Measurements from ENCODE around the gene VPS33A. TPM values are rescaled to one million over a fixed set of nuclear protein-coding genes. Genes with fewer than 3 reads are reported as not detected.
"Not testable (repeated sequence)": the region's sequence is repeated elsewhere in the genome, so short reads cannot be mapped to it uniquely, and the experiment has no call there.

VPS33A gene
- total RNA-seq, 1 donor from 2014 or later, result 26.8 TPM

DNA sequence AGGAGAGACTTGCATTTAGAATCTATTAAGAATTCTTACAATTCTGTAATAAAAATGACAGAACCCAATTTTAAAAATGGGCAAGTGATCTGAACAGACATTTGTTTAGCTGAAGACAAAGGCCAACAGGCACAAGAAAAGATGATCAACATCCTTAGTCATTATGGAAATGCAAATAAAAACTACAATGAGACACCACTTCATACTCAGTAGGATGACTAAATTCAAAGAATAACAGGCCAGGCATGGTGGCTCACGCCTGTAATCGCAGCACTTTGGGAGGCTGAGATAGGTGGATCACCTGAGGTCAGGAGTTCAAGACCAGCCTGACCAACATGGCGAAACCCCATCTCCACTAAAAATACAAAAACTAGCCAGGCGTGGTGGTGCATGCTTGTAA, 7.8 kb downstream of the VPS33A start:
- not testable (repeated sequence) for DNase-seq (ENCODE audit: extremely low read depth, low read depth, low spot score)

DNA sequence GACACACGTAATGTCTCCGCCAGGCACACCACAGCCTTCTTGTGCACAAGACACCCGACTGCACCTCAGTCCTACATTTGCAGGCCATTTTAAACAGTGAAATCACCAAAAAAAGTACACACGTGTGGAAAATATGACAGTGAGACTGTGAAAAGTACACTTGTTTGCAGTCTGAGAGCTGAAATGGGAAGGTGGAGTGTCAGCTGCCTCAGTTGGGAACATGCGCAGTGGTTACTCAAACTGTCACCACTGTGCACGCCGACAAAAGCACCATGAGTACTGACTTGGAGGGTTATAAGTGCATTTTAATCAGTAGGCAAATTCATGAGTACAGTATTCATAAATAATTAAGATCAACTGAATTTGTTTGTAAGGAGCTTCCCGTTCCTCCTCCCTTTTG, 15.8 kb downstream of the VPS33A start:
- DNase-seq (ENCODE audit: extremely low read depth, low read depth, low spot score), result no peak

DNA sequence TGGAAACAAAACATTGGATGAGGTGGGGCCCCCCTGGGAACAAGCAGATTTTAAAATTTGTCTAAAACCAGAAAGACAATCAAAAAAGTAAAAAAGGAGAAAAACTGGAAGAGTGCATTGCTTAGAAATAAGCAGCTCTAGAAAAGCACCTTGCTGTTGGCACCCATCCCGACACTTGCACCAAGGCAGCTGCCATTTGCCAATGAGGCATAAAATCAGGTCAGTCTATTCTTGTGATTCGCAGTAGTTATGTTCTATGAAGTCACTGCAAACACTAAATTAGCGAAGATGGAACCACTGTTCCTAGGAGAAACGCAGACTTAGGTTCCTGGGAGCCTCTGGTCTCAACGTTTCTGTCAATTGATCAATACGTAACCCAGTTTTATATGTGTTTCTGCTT, 16.2 kb downstream of the VPS33A start:
- DNase-seq (ENCODE audit: extremely low read depth, low read depth, low spot score), result no peak

DNA sequence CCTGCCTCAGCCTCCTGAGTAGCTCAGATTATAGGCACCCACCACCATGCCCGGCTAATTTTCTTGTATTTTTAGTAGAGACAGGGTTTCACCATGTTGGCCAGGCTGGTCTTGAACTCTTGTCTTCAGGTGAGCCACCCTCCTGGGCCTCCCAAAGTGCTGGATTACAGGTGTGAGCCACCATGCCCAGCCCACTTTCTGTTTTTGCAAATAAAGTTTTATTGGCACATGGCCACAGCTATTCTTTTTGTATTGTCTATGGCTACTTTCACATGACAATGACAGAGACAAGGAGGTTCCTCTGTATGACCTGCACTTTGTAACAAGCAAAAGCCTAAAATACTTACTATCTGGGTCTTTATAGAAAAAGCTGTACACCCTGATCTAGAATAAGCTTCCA, 20.7 kb downstream of the VPS33A start:
- no peak for DNase-seq (ENCODE audit: extremely low read depth, low read depth, low spot score)

DNA sequence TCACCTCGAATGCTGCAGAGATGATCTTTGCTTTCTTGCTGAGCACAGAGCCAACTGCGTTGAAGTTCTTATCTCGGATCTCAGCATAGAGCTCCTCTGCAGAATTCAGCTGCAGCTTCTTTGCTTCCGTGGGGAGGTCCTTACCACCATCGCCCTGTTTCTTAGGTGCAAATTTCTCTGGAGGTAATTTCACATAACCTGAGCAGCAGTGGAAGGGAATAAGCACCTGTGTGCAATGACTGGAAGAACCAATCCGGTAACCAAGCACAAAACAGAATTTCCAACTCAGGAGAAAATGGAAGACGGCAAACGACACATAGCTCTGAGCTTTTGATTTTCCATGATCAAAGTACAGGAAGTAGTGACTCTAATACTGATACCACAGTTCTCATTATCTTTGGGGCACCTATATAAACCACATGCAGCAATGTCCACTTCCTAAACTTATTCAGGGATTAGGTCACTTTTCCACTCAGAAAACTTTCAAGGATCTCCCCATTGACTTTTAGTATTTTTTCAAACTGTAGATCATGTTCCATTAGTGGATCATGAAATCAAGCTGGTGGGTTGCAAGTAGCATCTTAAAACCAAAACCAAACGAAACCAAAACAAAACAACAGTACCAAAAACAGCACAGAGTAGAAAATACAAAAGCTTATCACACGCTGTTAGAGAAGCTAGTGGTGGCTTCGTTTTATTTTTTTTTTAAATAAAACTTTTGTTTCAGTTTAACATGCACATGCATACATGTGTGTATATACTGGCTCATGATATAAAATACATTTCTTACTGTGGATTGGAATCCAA, 21.5 kb downstream of the VPS33A start:
- DNase-seq (ENCODE audit: extremely low read depth, low read depth, low spot score), result no peak

DNA sequence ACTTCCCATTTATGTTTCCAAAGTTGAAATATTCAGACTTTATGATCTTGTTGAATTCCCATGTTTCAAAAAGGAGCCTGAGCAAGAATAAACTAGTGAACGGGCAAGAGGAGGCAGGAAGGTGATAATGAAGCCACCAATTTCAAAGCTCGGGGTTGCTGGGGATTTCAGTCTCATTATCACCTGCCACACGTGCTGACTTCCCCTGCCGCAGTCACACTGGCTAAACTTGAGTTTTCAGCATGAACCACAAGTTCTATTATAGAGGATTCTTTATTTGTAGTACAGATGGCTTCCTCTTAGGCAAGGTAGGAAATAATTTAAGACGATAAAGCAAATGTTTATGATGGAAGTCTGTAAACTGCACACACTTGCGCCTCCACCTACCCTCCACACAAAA, 22.3 kb downstream of the VPS33A start:
- no peak for DNase-seq (ENCODE audit: extremely low read depth, low read depth, low spot score)

DNA sequence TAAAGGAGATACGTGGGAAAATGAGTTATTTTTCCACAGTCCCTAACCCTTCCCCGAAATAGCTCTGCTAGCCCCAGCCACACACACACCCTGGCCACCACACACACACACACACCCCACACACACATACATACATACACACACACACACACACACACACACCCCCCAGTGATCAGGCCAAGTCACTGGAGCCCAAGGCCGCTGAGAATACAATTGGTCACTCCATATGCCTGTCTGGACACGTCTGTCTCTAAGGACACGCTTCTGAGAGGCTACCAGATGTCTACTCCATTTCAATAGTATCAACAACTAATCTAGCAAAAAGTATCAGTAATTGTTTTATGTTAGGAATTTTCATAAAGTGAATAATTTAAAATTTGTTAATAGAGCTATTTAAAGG, 27.4 kb downstream of the VPS33A start:
- DNase-seq (ENCODE audit: extremely low read depth, low read depth, low spot score), result no peak

DNA sequence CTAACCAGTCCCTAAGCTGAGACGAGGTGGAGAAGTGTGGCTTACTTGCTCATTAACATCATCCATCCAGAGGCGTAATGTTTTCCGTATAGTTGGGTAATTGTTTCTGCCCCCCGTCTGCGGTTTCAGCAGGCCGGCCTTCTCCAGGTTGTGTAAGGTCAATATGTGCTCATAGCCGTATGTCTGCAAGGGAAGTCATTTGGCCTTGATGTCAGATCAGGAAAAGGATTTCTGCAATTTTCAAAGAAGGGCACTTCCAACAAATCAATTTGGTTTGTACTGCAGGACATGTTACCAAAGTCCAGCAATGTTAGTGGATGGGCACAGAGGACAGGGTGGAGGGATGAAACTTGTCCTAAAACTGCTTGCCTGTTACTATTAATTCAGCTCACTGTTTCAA, 30.6 kb downstream of the VPS33A start:
- DNase-seq (ENCODE audit: extremely low read depth, low read depth, low spot score), result no peak

DNA sequence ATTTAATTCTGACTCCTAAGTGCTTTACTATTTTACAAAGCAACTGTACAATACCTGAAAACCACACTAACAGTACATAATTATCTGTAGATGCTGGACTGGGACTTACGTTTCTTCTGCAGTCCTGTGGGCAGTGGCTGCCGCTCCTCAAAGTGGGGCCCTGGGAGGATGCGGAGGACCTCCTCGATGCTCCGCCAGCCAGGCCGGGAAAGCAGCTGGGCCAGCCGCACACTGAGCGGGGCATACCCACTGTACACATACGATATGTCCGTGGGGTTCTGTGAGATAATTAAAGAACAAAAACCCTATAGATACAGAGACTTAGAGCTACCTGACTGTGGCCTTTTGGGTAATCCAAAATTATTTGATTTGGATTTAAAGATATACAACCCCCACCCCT, 33.6 kb downstream of the VPS33A start:
- no peak for DNase-seq (ENCODE audit: extremely low read depth, low read depth, low spot score)

DNA sequence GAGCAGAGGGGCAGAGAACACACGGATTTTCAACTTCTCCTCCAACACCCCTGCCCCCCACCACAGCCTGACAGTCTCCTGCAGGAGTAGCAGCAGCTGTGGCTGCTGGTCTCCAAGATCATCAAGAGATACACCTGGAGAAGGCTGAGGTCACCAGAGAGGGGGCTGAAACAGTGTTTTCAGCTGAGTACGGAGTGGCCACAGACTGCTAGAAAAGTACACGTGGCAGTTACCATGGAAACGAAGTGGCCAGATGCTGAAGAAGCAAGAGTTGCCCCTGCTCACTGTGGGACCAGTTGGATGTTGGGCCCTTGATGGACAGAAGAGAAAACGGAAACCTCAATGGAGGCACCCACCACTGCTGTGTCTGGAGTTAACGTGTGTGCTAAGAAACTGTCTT, 35.5 kb downstream of the VPS33A start:
- no peak for DNase-seq (ENCODE audit: extremely low read depth, low read depth, low spot score)

DNA sequence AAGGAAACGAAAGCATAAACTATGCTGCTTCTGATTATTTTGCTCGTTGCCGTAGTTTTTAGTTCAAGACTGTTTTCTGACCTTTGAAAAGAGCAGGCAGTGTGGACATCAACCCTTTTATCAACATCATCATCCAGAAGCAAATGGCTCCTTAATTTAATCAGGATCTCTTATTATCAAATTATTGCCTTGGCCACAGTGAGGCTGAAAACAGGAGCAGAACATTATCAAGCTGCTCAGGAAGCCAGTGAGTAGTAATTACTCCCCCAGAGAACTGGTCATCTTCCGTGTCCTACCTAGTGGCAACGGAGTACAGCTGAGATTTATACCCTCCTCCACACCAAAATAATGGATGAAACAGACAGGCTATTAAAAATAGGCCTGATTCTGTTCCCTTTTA, 38.2 kb downstream of the VPS33A start:
- no peak for DNase-seq (ENCODE audit: extremely low read depth, low read depth, low spot score)

DNA sequence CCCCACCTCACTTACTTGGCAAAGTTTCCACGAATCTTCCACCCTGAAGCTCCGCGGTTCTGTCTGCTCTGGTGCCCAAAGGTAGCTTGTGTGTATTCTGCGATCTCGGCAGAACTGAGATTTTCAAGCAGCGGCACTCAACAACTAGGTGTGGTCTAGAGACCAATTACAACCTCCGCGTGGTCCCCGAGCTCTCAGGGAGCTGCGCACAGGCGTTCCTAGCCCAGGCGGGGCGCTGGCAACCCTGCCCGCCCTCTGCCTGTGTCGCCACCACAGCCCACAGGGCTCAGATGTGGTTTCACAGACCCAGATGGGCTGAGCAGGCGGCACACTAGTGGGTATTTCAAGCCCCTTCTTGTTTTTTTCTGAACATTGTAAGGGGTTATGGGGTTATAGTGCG, 39.0 kb downstream of the VPS33A start:
- DNase-seq (ENCODE audit: extremely low read depth, low read depth, low spot score), result no peak

DNA sequence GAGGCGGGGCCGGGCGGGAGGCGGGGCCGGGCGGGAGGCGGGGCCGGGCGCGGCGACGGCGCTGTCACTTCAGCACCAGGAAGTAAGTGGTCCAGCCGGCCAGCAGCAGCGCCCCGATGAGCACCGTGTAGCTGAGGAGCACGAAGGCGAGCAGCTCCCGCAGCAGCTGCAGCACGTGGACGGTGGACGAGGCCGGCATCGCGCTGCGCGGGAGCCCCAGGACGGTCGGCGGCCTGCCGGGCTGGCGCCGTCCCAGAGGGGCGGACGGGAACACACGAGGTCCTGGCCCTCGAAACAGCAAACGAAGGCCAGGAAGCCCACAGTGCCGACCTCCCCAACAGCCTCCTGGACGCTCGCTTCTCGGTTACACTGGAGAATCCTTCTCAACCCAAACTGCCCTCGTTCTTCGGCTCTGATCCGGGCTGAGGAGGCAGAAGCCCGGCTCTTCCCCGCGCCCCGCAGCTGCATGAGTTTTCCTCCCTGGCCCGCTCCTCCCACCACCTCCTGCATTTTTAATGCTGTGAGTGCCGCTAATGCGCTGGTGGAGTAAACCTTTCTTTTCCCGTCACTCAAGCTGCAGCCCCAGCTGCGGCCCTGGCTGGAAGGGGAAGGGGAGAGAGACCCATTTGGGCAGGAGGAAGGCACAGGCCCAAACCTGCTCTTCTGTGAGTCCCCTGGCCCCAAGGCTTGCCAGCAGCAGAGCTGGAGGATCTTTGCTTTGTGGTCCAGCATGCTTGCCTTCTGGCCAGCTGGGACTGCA, 39.7 kb downstream of the VPS33A start:
- DNase-seq (ENCODE audit: extremely low read depth, low read depth, low spot score), result no peak

DNA sequence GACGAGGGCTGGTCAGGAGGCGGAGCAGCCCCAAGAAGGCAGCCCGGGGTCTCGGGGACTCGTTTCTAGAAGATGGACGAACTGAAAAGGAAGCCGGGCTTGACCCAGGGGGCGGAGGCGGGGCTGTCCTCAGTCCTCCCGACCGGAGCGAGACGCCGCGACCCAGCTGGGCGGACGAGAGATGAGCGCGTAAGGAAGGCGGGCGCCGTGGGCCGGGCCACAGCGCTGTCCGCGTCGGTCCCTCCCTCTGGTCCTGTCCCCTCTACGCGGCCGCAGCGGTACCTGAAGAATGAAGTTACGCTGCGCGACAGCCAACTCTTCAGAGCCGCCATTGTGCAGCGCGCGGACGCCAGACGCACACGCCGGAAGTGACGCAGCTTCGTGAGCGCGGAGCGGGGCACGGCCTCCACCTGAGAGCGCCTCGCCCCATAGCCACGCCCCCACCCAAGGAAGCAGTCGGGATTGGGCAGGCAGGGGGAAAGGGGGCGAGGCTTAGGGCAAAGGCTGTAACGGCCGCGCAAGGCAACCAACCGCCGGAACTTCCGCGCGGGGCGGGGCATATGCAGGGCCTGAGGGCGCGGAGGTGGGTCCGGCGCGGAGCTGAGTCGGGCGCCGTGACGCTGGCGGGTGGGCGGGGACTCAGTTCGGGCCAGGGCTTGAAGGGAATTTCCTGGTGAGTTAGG, 40.5 kb downstream of the VPS33A start, which contains the start of gene DIABLO:
Gene DIABLO, minus strand, starts transcription at position 370 of the 683 bp plus-strand sequence. Its CDS starts 38 bp downstream, at position 332.
- peak; percentile 82 for DNase-seq (ENCODE audit: extremely low read depth, low read depth, low spot score)

DNA sequence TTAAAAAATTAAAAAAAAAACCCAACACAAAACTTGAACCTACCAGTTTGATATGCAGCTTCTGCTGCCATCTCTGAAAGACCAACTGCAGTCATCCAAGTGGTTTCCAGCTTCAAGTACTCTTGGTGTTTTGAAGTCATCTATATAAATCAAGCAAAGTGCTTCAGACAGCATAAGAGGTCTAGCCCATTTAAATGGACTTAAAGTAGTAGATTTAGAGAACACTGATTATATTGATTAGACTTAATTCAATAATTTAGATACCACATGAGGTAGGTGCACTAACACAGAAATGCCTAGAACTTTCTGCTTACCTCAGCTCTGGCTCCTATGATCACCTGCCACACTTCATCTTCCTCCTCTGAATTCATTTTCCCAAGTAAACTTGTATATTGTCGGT, 49.8 kb downstream of the VPS33A start:
- no peak for DNase-seq (ENCODE audit: extremely low read depth, low read depth, low spot score)

DNA sequence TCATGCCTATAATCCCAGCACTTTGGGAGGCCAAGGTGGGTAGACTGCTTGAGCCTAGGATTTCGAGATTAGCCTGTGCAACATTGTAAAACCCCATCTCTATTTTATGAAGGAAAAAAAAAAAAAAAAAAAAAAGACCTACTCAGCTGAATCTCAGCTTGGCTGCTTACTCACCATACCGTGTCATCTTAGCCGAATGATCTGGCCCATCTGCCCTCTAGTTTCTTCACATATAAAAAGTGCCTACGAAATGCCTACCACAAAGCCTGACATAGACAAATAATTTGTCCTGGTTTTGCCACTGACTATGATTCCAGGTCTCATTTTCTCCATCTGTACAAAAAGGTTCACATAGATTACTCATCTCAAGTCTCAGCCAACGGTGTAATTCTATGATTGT, 50.5 kb downstream of the VPS33A start:
- DNase-seq (ENCODE audit: extremely low read depth, low read depth, low spot score), result no peak

DNA sequence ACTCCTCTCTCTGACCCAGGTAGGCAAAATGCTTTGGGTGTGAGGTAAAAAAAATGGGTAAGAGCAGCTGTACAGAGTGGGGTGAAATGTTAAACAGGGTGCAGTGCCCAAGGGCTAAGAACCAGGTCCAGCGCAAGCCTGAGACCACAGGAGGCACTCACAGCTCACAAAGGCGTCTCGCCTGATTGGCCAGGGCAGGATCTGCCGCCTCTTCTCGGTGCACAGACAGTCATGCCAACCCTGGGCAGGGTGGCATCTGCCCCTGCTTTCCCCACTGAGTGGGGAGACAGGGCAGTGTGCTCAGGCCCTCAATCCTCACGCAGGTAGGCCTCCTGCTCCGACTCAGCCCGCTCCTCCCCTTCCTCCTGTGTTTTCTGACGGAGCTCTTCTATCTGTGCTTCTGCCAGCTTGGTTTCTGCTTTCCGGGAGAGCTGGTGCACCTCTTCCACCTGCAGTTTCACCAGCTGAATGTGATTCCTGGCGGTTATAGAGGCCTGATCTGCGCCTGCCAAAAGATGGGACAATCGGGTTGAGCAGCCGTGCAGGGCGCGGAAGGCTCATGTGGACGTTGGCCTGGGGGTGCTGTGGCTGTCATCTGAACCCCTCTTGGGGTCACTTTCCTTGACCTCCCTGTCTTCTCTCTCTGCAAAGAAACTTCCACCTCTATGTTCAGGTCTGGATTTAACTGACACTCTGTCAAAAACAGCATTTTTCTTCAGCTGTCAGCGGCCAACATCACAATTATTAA, 58.0 kb downstream of the VPS33A start:
- DNase-seq (ENCODE audit: extremely low read depth, low read depth, low spot score), result no peak

DNA sequence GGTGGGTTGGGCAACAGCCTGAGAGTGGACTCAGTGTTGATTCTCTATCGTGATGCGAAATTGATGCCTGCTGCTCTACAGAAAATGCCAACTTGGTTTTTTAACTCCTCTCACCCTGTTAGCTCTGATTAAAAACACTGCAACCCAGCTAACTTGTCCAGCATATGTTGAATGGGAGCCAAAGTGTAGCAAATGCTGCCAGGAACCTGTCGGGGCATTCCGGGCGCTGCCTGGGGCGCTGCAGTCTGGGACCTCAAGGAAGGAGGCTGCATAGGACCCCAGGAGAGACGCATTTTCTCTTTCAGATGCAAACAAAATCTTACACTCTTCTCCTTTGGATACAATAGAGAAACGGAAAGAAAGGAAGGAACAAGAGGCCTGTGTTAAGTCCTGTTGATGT, 58.9 kb downstream of the VPS33A start:
- DNase-seq (ENCODE audit: extremely low read depth, low read depth, low spot score), result no peak

DNA sequence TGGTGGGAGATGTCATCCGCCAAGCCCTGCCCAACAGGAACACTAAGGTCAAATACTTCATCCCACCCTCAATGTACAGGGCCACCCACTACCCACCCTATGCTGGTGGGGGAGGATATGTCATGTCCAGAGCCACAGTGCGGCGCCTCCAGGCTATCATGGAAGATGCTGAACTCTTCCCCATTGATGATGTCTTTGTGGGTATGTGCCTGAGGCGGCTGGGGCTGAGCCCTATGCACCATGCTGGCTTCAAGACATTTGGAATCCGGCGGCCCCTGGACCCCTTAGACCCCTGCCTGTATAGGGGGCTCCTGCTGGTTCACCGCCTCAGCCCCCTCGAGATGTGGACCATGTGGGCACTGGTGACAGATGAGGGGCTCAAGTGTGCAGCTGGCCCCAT, 59.3 kb downstream of the VPS33A start:
- no peak for DNase-seq (ENCODE audit: extremely low read depth, low read depth, low spot score)

DNA sequence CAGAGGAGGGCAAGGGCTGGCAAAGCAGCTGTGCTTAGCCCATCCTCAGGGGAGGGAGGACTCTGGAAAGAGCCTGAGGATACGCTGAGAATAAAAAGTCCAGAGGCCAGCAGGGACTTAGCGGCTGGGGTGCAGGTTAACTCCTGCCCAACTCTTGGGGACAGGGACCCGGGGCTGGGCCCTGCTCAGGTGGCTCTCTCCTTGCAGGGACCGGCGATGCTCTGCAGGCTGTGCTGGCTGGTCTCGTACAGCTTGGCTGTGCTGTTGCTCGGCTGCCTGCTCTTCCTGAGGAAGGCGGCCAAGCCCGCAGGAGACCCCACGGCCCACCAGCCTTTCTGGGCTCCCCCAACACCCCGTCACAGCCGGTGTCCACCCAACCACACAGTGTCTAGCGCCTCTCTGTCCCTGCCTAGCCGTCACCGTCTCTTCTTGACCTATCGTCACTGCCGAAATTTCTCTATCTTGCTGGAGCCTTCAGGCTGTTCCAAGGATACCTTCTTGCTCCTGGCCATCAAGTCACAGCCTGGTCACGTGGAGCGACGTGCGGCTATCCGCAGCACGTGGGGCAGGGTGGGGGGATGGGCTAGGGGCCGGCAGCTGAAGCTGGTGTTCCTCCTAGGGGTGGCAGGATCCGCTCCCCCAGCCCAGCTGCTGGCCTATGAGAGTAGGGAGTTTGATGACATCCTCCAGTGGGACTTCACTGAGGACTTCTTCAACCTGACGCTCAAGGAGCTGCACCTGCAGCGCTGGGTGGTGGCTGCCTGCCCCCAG, 60.0 kb downstream of the VPS33A start:
- no peak for DNase-seq (ENCODE audit: extremely low read depth, low read depth, low spot score)
